Coronary artery (tissue), 2 donors: Measurements from ENCODE around the gene GNAI2.

ENCODE experiments used
- DNase-seq: peaks from one replicate; pipeline ENCODE4 v3.0.0-alpha.2; 2017; ENCODE audit warnings: low spot score
- H3K27ac ChIP-seq, 2 donors: fragments of 200-600 bp; sonication (generic); one replicate each; pipeline ENCODE4 v1.5.1; 2016 to 2019
- H3K4me3 ChIP-seq: fragments of 200-600 bp; sonication (generic); 2 replicates; pipeline ENCODE4 v1.5.1; 2016; ENCODE audit warnings: mild to moderate bottlenecking, moderate library complexity
- CTCF ChIP-seq: fragments of 200-600 bp; sonication (generic); IDR thresholded peaks from one replicate; pipeline ENCODE4 v1.5.1; 2019; ENCODE audit warnings: antibody characterized with exemption

Gene GNAI2

DNA sequence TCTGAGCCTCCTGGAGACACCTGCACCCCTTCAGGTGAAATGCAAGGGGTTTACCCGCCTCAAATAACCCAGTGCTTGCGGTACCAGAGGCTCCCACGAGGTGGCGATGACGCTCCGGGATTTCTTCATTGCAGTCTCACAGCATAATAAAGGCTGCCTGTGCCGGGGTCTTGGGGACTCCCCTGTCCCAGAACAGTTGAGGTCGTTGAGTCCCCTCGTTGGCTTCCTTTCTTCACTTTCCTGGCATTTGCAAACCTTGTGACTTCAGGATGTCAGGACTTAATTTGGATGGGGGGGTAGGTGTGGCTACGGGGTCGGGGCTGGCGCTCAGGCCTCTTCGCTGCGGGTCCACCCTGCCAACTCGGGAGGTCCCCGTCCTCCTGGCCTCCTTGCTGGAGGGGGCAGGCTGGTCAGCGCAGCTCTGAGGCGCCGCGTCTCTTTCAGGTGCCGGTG lies 43.3 kb upstream of the GNAI2 start:
- peak; percentile 77 for TF ChIP-seq CTCF
- no peak overlapping the region for H3K4me3 ChIP-seq
- no peak overlapping the region for H3K27ac ChIP-seq
- no peak for DNase-seq

DNA sequence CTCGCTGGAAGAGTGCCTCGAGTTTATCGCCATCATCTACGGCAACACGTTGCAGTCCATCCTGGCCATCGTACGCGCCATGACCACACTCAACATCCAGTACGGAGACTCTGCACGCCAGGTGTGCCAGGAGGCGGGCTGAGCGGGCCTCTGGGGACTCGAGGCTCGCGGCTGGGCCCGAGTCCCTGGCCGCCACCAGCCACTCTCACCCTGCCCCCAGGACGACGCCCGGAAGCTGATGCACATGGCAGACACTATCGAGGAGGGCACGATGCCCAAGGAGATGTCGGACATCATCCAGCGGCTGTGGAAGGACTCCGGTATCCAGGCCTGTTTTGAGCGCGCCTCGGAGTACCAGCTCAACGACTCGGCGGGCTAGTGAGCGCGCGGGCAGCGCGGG lies 42.7 kb upstream of the GNAI2 start:
- H3K4me3 ChIP-seq, result peak overlapping the region; percentile 51
- H3K27ac ChIP-seq, result no peak overlapping the region
- TF ChIP-seq CTCF, result no peak
- no peak for DNase-seq

GRCh38 chr3:50193746-50194127 lies 42.3 kb upstream of the GNAI2 start:
- Histone ChIP-seq H3K27ac (no peak overlapping the region), H3K4me3 (peak overlapping the region; percentile 51)
- DNase-seq, result no peak
- TF ChIP-seq CTCF, result no peak

- peak overlapping the region; percentile 51 for H3K4me3 ChIP-seq
- peak; percentile 74 for TF ChIP-seq CTCF
- H3K27ac ChIP-seq, result no peak overlapping the region
- DNase-seq, result no peak
Observed at GRCh38 chr3:50194128-50194902, 41.7 kb upstream of the GNAI2 start.

DNA sequence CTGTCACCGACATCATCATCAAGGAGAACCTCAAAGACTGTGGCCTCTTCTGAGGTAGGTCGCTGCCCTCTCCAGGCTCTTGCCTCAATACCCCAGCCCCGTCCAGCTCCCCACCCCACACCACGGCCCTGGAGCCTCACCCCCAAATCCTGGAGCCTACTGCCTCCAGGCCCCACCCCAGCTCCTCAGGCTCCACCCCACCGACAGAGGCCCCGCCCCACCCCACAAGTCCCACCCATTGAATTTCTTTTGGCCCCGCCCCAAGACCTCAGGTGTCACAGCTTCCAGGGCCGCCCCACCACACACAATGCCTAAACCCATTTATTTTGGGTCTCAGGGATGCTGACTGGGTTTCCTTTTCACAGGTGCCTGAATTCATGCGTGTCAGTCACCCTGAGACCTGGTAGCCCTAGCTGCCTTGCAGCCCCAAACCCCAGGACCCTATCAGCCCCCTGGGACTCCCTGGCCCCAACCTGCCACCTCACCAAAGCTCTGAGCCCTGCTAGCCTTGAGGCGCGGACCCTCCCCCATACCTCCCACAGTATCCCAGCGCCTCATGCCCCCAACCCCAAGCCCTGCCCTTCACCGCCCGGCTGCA lies 41.0 kb upstream of the GNAI2 start:
- Histone ChIP-seq H3K4me3 (peak overlapping the region; percentile 51), H3K27ac (no peak overlapping the region)
- no peak for TF ChIP-seq CTCF
- no peak for DNase-seq

GRCh38 chr3:50195501-50196252 lies 40.3 kb upstream of the GNAI2 start:
- Histone ChIP-seq H3K27ac (no peak overlapping the region), H3K4me3 (no peak overlapping the region)
- DNase-seq, result no peak
- no peak for TF ChIP-seq CTCF
